Stimulated activated CD8-positive, alpha-beta memory T cell treated with anti-CD3 and anti-CD28 coated beads, Interleukin-2, amount 100 ng/mL, for 48 hours (primary cell): ENCODE results near the gene MC1R.
"Not testable (repeated sequence)": the region's sequence is repeated elsewhere in the genome, so short reads cannot be mapped to it uniquely, and the experiment has no call there.

Experiments used
- DNase-seq, 2 donors: peaks; one replicate each; pipeline ENCODE4 v3.0.0-alpha.2; 2020; ENCODE audit warnings: low read depth in 2 of 2

MC1R gene

DNA sequence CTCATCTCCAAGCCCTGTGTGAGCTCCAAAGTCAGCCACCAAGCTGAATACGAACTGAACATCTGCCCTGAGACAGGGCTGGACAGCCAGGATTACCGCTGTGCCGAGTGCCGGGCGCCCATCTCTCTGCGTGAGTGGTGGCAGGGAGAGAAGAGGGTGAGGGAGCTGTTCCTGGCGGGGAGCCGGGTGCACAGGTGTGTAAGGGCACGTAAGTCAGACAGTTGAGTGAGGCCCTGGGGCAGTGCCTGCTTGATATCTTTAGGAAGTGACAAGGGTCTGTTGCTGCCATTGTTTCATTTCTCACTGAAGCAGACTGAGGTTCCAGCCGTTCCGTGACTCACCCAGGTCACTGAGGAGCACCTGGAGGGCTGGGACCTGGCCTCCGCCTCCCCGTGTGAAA lies 42.3 kb downstream of the MC1R start:
- no peak for DNase-seq

GRCh38 chr16:89961920-89962319 lies 43.3 kb downstream of the MC1R start:
- DNase-seq, result no peak

DNA sequence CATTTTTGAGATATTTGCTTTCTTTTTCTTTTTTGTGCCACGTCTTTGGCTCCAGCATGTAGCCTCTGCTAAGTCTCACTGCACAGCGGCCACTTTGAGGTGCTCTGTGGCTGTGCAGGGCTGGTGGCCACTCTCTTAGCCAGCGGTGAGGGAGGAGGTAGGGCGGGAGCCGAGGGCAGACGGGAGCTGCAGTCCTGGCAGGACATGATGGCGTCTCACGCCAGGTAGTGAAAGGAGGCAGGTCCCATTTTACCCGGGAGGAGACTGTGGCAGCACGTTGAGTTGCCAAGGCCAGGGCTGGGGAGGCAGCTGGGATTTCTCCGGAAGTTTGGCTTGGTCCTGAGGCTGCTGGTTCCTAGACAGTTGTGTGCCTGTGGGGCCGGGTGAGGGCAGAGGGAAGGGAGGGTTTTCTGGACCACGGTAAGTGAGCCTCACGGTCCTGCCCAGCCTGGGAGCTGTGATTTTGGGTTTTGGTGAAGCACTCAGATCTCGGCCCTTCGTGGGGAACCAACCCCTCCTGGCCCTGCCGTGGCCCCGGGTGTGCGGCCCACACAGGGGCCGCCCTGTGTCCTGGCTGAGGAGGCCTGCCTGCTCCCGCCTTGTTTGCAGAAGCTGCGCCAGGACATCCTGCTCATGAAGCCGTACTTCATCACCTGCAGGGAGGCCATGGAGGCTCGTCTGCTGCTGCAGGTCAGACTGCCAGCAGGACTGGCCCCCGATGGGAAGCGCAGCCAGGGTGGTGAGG lies 44.3 kb downstream of the MC1R start:
- no peak for DNase-seq

GRCh38 chr16:89964201-89964600 lies 45.5 kb downstream of the MC1R start:
- no peak for DNase-seq

DNA sequence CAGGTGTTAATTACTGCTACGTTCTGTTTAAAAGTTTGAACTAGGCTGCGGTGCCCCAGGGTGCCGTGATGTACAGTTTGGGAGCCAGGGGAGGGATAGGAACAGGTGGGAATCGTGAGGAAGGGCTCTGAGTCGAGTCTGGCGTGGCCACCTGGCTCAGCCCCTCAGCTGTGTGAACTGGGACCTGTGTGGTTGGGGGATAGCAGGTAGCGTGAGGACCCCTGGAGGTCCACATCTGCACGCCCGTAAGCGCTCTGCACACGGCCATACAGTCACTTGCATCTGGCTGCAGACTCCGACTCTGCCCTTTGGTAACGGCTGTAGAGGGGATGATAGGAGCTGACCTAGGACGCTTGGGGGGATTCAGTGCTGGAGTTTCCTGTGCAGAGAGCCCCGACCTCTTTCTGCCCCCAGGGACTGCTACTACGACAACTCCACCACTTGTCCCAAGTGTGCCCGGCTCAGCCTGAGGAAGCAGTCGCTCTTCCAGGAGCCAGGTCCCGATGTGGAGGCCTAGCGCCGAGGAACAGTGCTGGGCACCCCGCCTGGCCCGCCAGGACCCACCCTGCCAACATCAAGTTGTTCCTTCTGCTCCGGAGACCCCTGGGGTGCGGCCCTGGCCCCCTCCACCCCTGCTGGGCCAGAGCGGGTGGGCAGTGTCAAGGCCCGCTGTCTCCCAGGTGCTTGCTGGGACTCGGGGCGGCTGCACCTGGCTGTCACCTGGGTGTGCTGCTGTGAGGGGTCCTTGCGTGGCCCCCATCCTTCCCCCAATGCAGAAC lies 47.0 kb downstream of the MC1R start:
- DNase-seq, result no peak

DNA sequence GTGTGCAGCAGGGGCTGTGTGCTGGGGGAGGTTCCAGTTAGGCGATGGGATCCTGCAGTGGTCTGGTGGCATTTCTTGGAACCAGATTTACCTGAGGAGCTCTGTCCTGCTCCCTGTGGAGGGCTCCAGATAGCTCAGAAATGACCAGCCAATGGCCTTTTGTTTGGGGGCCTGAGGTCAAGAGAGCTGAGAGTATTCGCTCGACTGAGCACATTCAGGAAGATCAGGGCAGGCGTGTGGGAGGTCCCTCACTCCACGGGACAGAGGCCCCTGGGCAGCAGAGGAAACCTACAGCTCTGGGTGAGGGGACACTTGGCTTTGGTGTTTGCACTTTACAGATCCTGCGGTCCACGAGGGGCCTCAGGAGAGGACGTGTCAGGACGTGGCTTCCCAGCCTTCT lies 48.1 kb downstream of the MC1R start:
- DNase-seq, result no peak

- not testable (repeated sequence) for DNase-seq
These were observed 48.8 kb downstream of the MC1R start for GRCh38 chr16:89967436-89967835.

- not testable (repeated sequence) for DNase-seq
These were observed 49.4 kb downstream of the MC1R start for GRCh38 chr16:89968074-89968473.

- DNase-seq, result no peak
These were observed 51.2 kb downstream of the MC1R start for GRCh38 chr16:89969741-89970410.
